H1 (cell line): Measurements from ENCODE around the gene COL11A1. TPM values are rescaled to one million over a fixed set of nuclear protein-coding genes. Genes with fewer than 3 reads are reported as not detected.

Source experiments
- CTCF ChIA-PET: fragments of 300-600 bp; sonication (Branson Sonifier 250); formaldehyde crosslinking; loops from one replicate; lab custom pipeline; 2021; ENCODE audit not compliant: partially characterized antibody; lab: Charles Lee
- POLR2A ChIA-PET: fragments of 300-600 bp; sonication (Branson Sonifier 250); formaldehyde crosslinking; loops from one replicate; lab custom pipeline; 2021; ENCODE audit warnings: inconsistent platforms; ENCODE audit not compliant: partially characterized antibody; lab: Charles Lee
- DNase-seq, 2 experiments: peaks; one replicate each; pipeline versions ENCODE4 v3.0.0 to v3.0.0-alpha.2; 2010 to 2022; ENCODE audit warnings: low spot score in 2 of 2, low read depth in 1 of 2, mixed read lengths in 1 of 2
- FAIRE-seq: peaks from 2 replicates; lab custom pipeline; 2011; peaks lifted over from hg19 to GRCh38; lab: Jason Lieb, UNC
- H2AFZ ChIP-seq: 2 replicates; pipeline ENCODE4 v1.8.1; 2012; ENCODE audit warnings: low read length, inconsistent platforms
- H2AK5ac ChIP-seq: 2 replicates; pipeline ENCODE4 v1.6.1; 2013; ENCODE audit warnings: low read depth, low read length
- H2BK120ac ChIP-seq: replicated peaks from 2 replicates; pipeline ENCODE3; 2013; ENCODE audit warnings: low read depth, low read length, inconsistent platforms
- H2BK12ac ChIP-seq: 2 replicates; pipeline ENCODE4 v1.6.1; 2013; ENCODE audit warnings: low read depth, low read length
- H2BK15ac ChIP-seq: 2 replicates; pipeline ENCODE4 v1.6.1; 2013; ENCODE audit warnings: low read length
- H2BK20ac ChIP-seq: 2 replicates; pipeline ENCODE4 v1.6.1; 2013; ENCODE audit warnings: low read length
- H2BK5ac ChIP-seq: 2 replicates; pipeline ENCODE4 v1.6.1; 2013; ENCODE audit warnings: low read depth, low read length
- H3K14ac ChIP-seq: 2 replicates; pipeline ENCODE4 v1.6.1; 2013; ENCODE audit warnings: inconsistent platforms; ENCODE audit not compliant: insufficient read length
- H3K18ac ChIP-seq: 2 replicates; pipeline ENCODE4 v1.6.1; 2013; ENCODE audit warnings: low read length; ENCODE audit errors: extremely low read depth
- H3K23ac ChIP-seq: 2 replicates; pipeline ENCODE4 v1.6.1; 2013; ENCODE audit warnings: inconsistent platforms; ENCODE audit not compliant: insufficient read length
- H3K23me2 ChIP-seq: 2 replicates; pipeline ENCODE4 v1.6.1; 2013; ENCODE audit warnings: low read depth, low read length
- H3K27ac ChIP-seq: 2 replicates; pipeline ENCODE4 v1.6.1; 2011; ENCODE audit warnings: low read depth, low read length, inconsistent platforms
- H3K27me3 ChIP-seq, 4 experiments: replicated peaks in 1 of 4; 1 replicate in 1 of 4; 2 replicates in 3 of 4; pipeline versions ENCODE4 v1.6.1 to v1.8.1; 2011 to 2013; ENCODE audit warnings: low read length in 3 of 4, mild to moderate bottlenecking in 3 of 4, inconsistent platforms in 2 of 4, mixed read lengths in 2 of 4, moderate library complexity in 1 of 4; ENCODE audit not compliant: control insufficient read depth in 3 of 4, insufficient read depth in 3 of 4; ENCODE audit errors: extremely low read depth in 1 of 4
- H3K36me3 ChIP-seq, 4 experiments: 2 replicates each; pipeline versions ENCODE4 v1.6.1 to v1.8.1; 2011 to 2013; ENCODE audit warnings: mild to moderate bottlenecking in 4 of 4, low read length in 3 of 4, moderate library complexity in 2 of 4, control low read depth in 1 of 4, inconsistent platforms in 1 of 4; ENCODE audit not compliant: insufficient read depth in 4 of 4, control insufficient read depth in 2 of 4
- H3K4ac ChIP-seq: replicated peaks from 2 replicates; pipeline ENCODE3; 2013; ENCODE audit warnings: low read length, low read depth, mixed read lengths, inconsistent platforms; ENCODE audit not compliant: insufficient read length
- H3K4me1 ChIP-seq, 4 experiments: replicated peaks in 1 of 4; 1 replicate in 1 of 4; 2 replicates in 3 of 4; pipeline versions ENCODE4 v1.6.1 to v1.8.1; 2011 to 2013; ENCODE audit warnings: low read length in 3 of 4, inconsistent platforms in 2 of 4, mixed read lengths in 1 of 4; ENCODE audit not compliant: insufficient read depth in 4 of 4, control insufficient read depth in 3 of 4
- H3K4me2 ChIP-seq, 2 experiments: 2 replicates each; pipeline versions ENCODE4 v1.6.1 to v1.8.1; 2011 to 2013; ENCODE audit warnings: low read depth in 2 of 2, low read length in 2 of 2, control low read depth in 1 of 2, inconsistent platforms in 1 of 2, mild to moderate bottlenecking in 1 of 2; ENCODE audit not compliant: insufficient read depth in 1 of 2
- H3K4me3 ChIP-seq, 4 experiments: fragments of 200-600, 300-600 bp in 1 of 4; sonication (generic), shearing (Covaris generic), sonication (Bioruptor Twin) in 1 of 4; 2 replicates each; pipeline versions ENCODE4 v1.5.1 to v1.8.1; 2011 to 2016; ENCODE audit warnings: low read length in 4 of 4, low read depth in 3 of 4, control low read depth in 2 of 4, inconsistent platforms in 2 of 4, mild to moderate bottlenecking in 2 of 4, mixed read lengths in 1 of 4, moderate library complexity in 1 of 4; ENCODE audit not compliant: insufficient read depth in 2 of 4; ENCODE audit errors: extremely low read depth in 1 of 4
- H3K56ac ChIP-seq: replicated peaks from 2 replicates; pipeline ENCODE3; 2013; ENCODE audit warnings: low read depth, mild to moderate bottlenecking, mixed read lengths, low read length, inconsistent platforms; ENCODE audit not compliant: insufficient read length
- H3K79me1 ChIP-seq: 2 replicates; pipeline ENCODE4 v1.6.1; 2013; ENCODE audit warnings: low read depth, low read length, control low read depth
- H3K79me2 ChIP-seq, 2 experiments: 2 replicates each; pipeline versions ENCODE4 v1.6.1 to v1.8.1; 2012 to 2013; ENCODE audit warnings: low read length in 2 of 2, mild to moderate bottlenecking in 2 of 2, inconsistent platforms in 1 of 2; ENCODE audit not compliant: insufficient read depth in 2 of 2, control insufficient read depth in 1 of 2
- H3K9ac ChIP-seq, 4 experiments: replicated peaks in 1 of 4; 1 replicate in 1 of 4; 2 replicates in 3 of 4; pipeline versions ENCODE4 v1.6.1 to v1.8.1; 2011 to 2013; ENCODE audit warnings: low read depth in 3 of 4, low read length in 3 of 4, control low read depth in 2 of 4, mild to moderate bottlenecking in 2 of 4, moderate library complexity in 2 of 4, inconsistent platforms in 1 of 4; ENCODE audit errors: extremely low read depth in 1 of 4
- H3K9me3 ChIP-seq, 2 experiments: 2 replicates each; pipeline versions ENCODE4 v1.6.1 to v1.8.1; 2012 to 2013; ENCODE audit warnings: mild to moderate bottlenecking in 2 of 2, moderate library complexity in 2 of 2, control low read depth in 1 of 2, inconsistent platforms in 1 of 2, low read depth in 1 of 2, low read length in 1 of 2, mixed read lengths in 1 of 2; ENCODE audit not compliant: insufficient read depth in 2 of 2
- H4K20me1 ChIP-seq, 2 experiments: replicated peaks in 1 of 2; 2 replicates each; pipeline versions ENCODE3 to v1.8.1; 2011 to 2013; ENCODE audit warnings: inconsistent platforms in 2 of 2, low read length in 2 of 2, mild to moderate bottlenecking in 1 of 2; ENCODE audit not compliant: insufficient read depth in 2 of 2, control insufficient read depth in 1 of 2
- H4K5ac ChIP-seq: 2 replicates; pipeline ENCODE4 v1.6.1; 2013; ENCODE audit warnings: low read length, low read depth, mixed read lengths, inconsistent platforms; ENCODE audit not compliant: insufficient read length
- H4K8ac ChIP-seq: 2 replicates; pipeline ENCODE4 v1.8.0; 2013; ENCODE audit warnings: mild to moderate bottlenecking, moderate library complexity, low read length, inconsistent platforms; ENCODE audit not compliant: insufficient read depth; ENCODE audit errors: extremely low read depth
- H4K91ac ChIP-seq: replicated peaks from 2 replicates; pipeline ENCODE3; 2013; ENCODE audit warnings: low read length, mixed read lengths, inconsistent platforms; ENCODE audit not compliant: insufficient read length
- ATF2 ChIP-seq: IDR thresholded peaks from 2 replicates; pipeline ENCODE4 v1.6.1; 2012; ENCODE audit warnings: low read length, inconsistent platforms
- BRCA1 ChIP-seq: IDR thresholded peaks from 2 replicates; pipeline ENCODE4 v1.6.1; 2012; ENCODE audit warnings: low read depth, low read length, improper control_type of control experiment
- CHD1 ChIP-seq: IDR thresholded peaks from 2 replicates; pipeline ENCODE4 v1.6.1; 2012; ENCODE audit warnings: low read depth, low read length, improper control_type of control experiment
- EP300 ChIP-seq, 2 experiments: IDR thresholded peaks; 1 replicate in 1 of 2; 2 replicates in 1 of 2; pipeline ENCODE4 v1.6.1; 2011 to 2012; ENCODE audit warnings: low read depth in 2 of 2, low read length in 2 of 2, mild to moderate bottlenecking in 2 of 2, borderline replicate concordance in 1 of 2, inconsistent platforms in 1 of 2, moderate library complexity in 1 of 2
- FOSL1 ChIP-seq: IDR thresholded peaks from 2 replicates; pipeline ENCODE4 v1.6.1; 2011; ENCODE audit warnings: mild to moderate bottlenecking, low read depth, low read length, moderate library complexity; ENCODE audit not compliant: insufficient read depth
- HDAC2 ChIP-seq, 2 experiments: fragments of 300-600 bp in 1 of 2; sonication (generic) in 1 of 2; IDR thresholded peaks; 2 replicates each; pipeline ENCODE4 v1.6.1; 2011 to 2012; ENCODE audit warnings: low read depth in 2 of 2, low read length in 2 of 2, mild to moderate bottlenecking in 2 of 2, moderate library complexity in 2 of 2, borderline replicate concordance in 1 of 2, inconsistent platforms in 1 of 2
- KDM1A ChIP-seq: fragments of 200-600, 300-600 bp; sonication (generic); IDR thresholded peaks from 2 replicates; pipeline ENCODE4 v1.7.1; 2016; ENCODE audit warnings: mild to moderate bottlenecking, low read length, borderline replicate concordance
- POLR2A ChIP-seq, 2 experiments: IDR thresholded peaks; 1 replicate in 1 of 2; 2 replicates in 1 of 2; pipeline ENCODE4 v1.6.1; 2011; ENCODE audit warnings: low read depth in 2 of 2, low read length in 2 of 2, mild to moderate bottlenecking in 2 of 2; ENCODE audit errors: control extremely low read depth in 1 of 2
- POLR2AphosphoS5 ChIP-seq: IDR thresholded peaks from 2 replicates; pipeline ENCODE4 v1.6.1; 2011; ENCODE audit warnings: low read depth, low read length
- RFX5 ChIP-seq: IDR thresholded peaks from 2 replicates; pipeline ENCODE4 v1.6.1; 2011; ENCODE audit warnings: low read depth, low read length, improper control_type of control experiment, borderline replicate concordance
- RNF2 ChIP-seq: fragments of 200-900, 300-1000 bp; sonication (generic); IDR thresholded peaks from 2 replicates; pipeline ENCODE4 v1.7.1; 2016; ENCODE audit warnings: borderline replicate concordance, low read depth, mild to moderate bottlenecking, antibody characterized with exemption, low read length; ENCODE audit not compliant: poor library complexity, severe bottlenecking; ENCODE audit errors: missing control alignments
- SIX5 ChIP-seq: IDR thresholded peaks from 2 replicates; pipeline ENCODE4 v1.6.1; 2011; ENCODE audit warnings: mild to moderate bottlenecking, low read depth, low read length
- polyA plus RNA-seq, 7 experiments: library from polyadenylated mRNA; depleted of rRNA in 3 of 7; stranded (reverse) in 5 of 7; unstranded in 2 of 7; fragments of >200 nt in 5 of 7; fragments of 200-250 nt in 2 of 7; gene quantifications; 1 replicate in 5 of 7; 2 replicates in 1 of 7; 4 replicates in 1 of 7; pipeline versions ENCODE4 v1.2.1 to v1.2.3, GENCODE V29; 2011 to 2013; ENCODE audit warnings: missing spikeins in 2 of 7, mixed read lengths in 2 of 7
- total RNA-seq: library from RNA; stranded (reverse); fragmentation: NEBNext Ultra II Directional; extraction: Animal tissue kit (Norgen Biotek cat#: 25700); gene quantifications from 2 replicates; pipeline ENCODE4 v1.2.1, GENCODE V29; 2021

The COL11A1 gene
- total and polyA plus RNA-seq, 2 of the 8 experiments (the other 6 are each of a cell fraction or from before 2014, with no cell fraction given), result 4.0 to 27.9 TPM

DNA sequence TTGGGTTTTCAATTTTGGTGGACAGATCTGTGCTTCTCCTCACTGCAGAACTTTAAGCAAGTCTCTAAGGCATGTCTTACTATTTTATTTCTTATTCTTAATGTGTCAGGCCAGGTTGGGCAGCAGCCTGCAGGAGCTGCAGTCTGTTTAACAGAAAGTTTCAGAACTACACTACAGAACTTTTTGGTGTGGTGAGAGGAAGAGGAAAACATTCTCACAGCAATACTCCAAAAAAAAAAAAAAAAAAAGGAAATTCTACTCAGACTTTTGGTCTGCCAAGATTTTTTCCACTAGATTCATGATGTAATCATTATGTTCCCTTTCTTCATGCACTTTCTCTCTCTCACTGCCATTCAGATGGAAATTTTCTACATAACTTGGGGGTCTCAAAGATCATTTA, 255.2 kb downstream of the COL11A1 start:
- H3K9ac ChIP-seq, result no peak overlapping the region
- no peak overlapping the region for H3K4ac ChIP-seq
- peaks cover 0 to 7% of the 10 kb centered on the region in 2 experiments; a peak in 2 of 4 replicates for H3K9me3 ChIP-seq
- no peak overlapping the region for H2BK12ac ChIP-seq
- H3K23ac ChIP-seq, result no peak overlapping the region
- H4K20me1 ChIP-seq, result no peaks in the 10 kb centered on the region
- H3K18ac ChIP-seq, result no peak overlapping the region
- no peak for DNase-seq
- no peak overlapping the region for H3K4me3 ChIP-seq
- H3K23me2 ChIP-seq, result no peaks in the 10 kb centered on the region
- no peaks in the 10 kb centered on the region for H3K27me3 ChIP-seq
- H4K8ac ChIP-seq, result no peak overlapping the region
- H3K14ac ChIP-seq, result no peak overlapping the region
- no peaks in the 10 kb centered on the region for H3K79me2 ChIP-seq
- POLR2A ChIA-PET, result no interaction called here
- no peak overlapping the region for H2AK5ac ChIP-seq
- no peak for TF ChIP-seq RNF2
- no peak for TF ChIP-seq SIX5
- TF ChIP-seq HDAC2 (IDR thresholded peaks at IDR 0.05; ENCODE audit: borderline replicate concordance in 1 of 2, low read depth in 2 of 2, low read length in 2 of 2), result no peak
- TF ChIP-seq FOSL1, result no peak
- no peak for TF ChIP-seq POLR2A (IDR thresholded peaks at IDR 0.05; ENCODE audit: control extremely low read depth in 1 of 2, low read depth in 2 of 2, low read length in 2 of 2)
- TF ChIP-seq RFX5, result no peak
- no peak for TF ChIP-seq EP300 (IDR thresholded peaks at IDR 0.05; ENCODE audit: borderline replicate concordance in 1 of 2, low read depth in 2 of 2, low read length in 2 of 2)
- no peak for TF ChIP-seq CHD1
- TF ChIP-seq BRCA1, result no peak
- no peak for TF ChIP-seq KDM1A
- TF ChIP-seq ATF2, result no peak
- no peak for TF ChIP-seq POLR2AphosphoS5
- TF ChIP-seq, all 59 proteins: peak for 0
- no peak overlapping the region for H3K27ac ChIP-seq
- H3K4me2 ChIP-seq, result no peak overlapping the region
- H2BK5ac ChIP-seq, result no peak overlapping the region
- H3K56ac ChIP-seq, result no peak overlapping the region
- CTCF ChIA-PET, result no interaction called here
- H2BK20ac ChIP-seq, result no peak overlapping the region
- H2AFZ ChIP-seq, result no peak overlapping the region
- no peak overlapping the region for H4K91ac ChIP-seq
- H3K36me3 ChIP-seq, result no peaks in the 10 kb centered on the region
- H2BK120ac ChIP-seq, result no peak overlapping the region
- no peak overlapping the region for H4K5ac ChIP-seq
- no peaks in the 10 kb centered on the region for H3K79me1 ChIP-seq
- no peak overlapping the region for H2BK15ac ChIP-seq
- no peaks in the 10 kb centered on the region for H3K4me1 ChIP-seq
- no peak for FAIRE-seq
